Stimulated activated memory B cell treated with anti-CD40 and anti-IgM and Interleukin-4, amounts not matched to agents 10 μg/mL and 1 μg/mL and 100 μg/mL, for 72 hours (primary cell): Measurements from ENCODE around the gene FAH.

Source experiments
- ATAC-seq: fragments of 150-1000 bp; cut with Tn5 transposase; 2 replicates; pipeline ENCODE4 v1.10.0; 2021
- H3K27ac Mint-ChIP-seq: one replicate; pipeline ENCODE4 v1.8.0; 2022; ENCODE audit warnings: mild to moderate bottlenecking, mixed read lengths
- H3K27me3 Mint-ChIP-seq: one replicate; pipeline ENCODE4 v1.8.0; 2022; ENCODE audit warnings: mixed read lengths
- H3K36me3 Mint-ChIP-seq: one replicate; pipeline ENCODE4 v1.8.0; 2022; ENCODE audit warnings: mixed read lengths
- H3K4me1 Mint-ChIP-seq: one replicate; pipeline ENCODE4 v1.8.0; 2022; ENCODE audit warnings: mixed read lengths
- H3K4me3 Mint-ChIP-seq: one replicate; pipeline ENCODE4 v1.8.0; 2022; ENCODE audit warnings: mild to moderate bottlenecking, moderate library complexity, mixed read lengths
- H3K9me3 Mint-ChIP-seq: one replicate; pipeline ENCODE4 v1.8.0; 2022; ENCODE audit warnings: mixed read lengths

The FAH gene

GRCh38 chr15:80159301-80159700 is 6.5 kb downstream of the FAH start:
- Mint-ChIP-seq H3K36me3 (peaks cover 40% of the 10 kb centered on the region), H3K27ac (peak overlapping the region; percentile 82), H3K9me3 (peaks cover 2% of the 10 kb centered on the region), H3K4me1 (peaks cover 38% of the 10 kb centered on the region), H3K4me3 (no peak overlapping the region), H3K27me3 (no peaks in the 10 kb centered on the region)
- ATAC-seq: no peak

GRCh38 chr15:80159811-80160569 is 7.2 kb downstream of the FAH start:
- Mint-ChIP-seq H3K27ac (peak overlapping the region; percentile 82), H3K36me3 (peaks cover 43% of the 10 kb centered on the region), H3K4me1 (peaks cover 38% of the 10 kb centered on the region), H3K4me3 (no peak overlapping the region), H3K27me3 (no peaks in the 10 kb centered on the region), H3K9me3 (peaks cover 2% of the 10 kb centered on the region)
- peak; percentile 84 for ATAC-seq

- H3K27ac Mint-ChIP-seq: peak overlapping the region; percentile 82
- ATAC-seq: peak; percentile 80
- H3K27me3 Mint-ChIP-seq: no peaks in the 10 kb centered on the region
- peaks cover 2% of the 10 kb centered on the region for H3K9me3 Mint-ChIP-seq
- H3K4me3 Mint-ChIP-seq: no peak overlapping the region
- H3K4me1 Mint-ChIP-seq: peaks cover 32% of the 10 kb centered on the region
- peaks cover 43% of the 10 kb centered on the region for H3K36me3 Mint-ChIP-seq
Observed at GRCh38 chr15:80160570-80161156, 7.9 kb downstream of the FAH start.

- Mint-ChIP-seq H3K4me1 (peaks cover 29% of the 10 kb centered on the region), H3K27ac (peak overlapping the region; percentile 82)
Observed at GRCh38 chr15:80161468-80162016, 8.7 kb downstream of the FAH start.

GRCh38 chr15:80162059-80162554 is 9.3 kb downstream of the FAH start:
- Mint-ChIP-seq H3K27ac (no peak overlapping the region), H3K27me3 (no peaks in the 10 kb centered on the region), H3K9me3 (peaks cover 2% of the 10 kb centered on the region), H3K4me1 (peaks cover 29% of the 10 kb centered on the region), H3K36me3 (peaks cover 43% of the 10 kb centered on the region), H3K4me3 (no peak overlapping the region)
- no peak for ATAC-seq

More at GRCh38 chr15:80161468-80162016, 8.7 kb downstream of the FAH start:
- Mint-ChIP-seq H3K27me3 (no peaks in the 10 kb centered on the region), H3K9me3 (peaks cover 2% of the 10 kb centered on the region), H3K36me3 (peaks cover 43% of the 10 kb centered on the region), H3K4me3 (no peak overlapping the region)
- ATAC-seq: no peak

- ATAC-seq: no peak
- H3K36me3 Mint-ChIP-seq: peaks cover 45% of the 10 kb centered on the region
- no peak overlapping the region for H3K27ac Mint-ChIP-seq
- no peaks in the 10 kb centered on the region for H3K27me3 Mint-ChIP-seq
- H3K4me1 Mint-ChIP-seq: peaks cover 29% of the 10 kb centered on the region
- no peak overlapping the region for H3K4me3 Mint-ChIP-seq
- peaks cover 2% of the 10 kb centered on the region for H3K9me3 Mint-ChIP-seq
Observed at GRCh38 chr15:80163217-80163616, 10.4 kb downstream of the FAH start.

GRCh38 chr15:80163897-80164296 is 11.1 kb downstream of the FAH start:
- Mint-ChIP-seq H3K36me3 (peaks cover 50% of the 10 kb centered on the region), H3K27ac (no peak overlapping the region), H3K4me3 (no peak overlapping the region), H3K27me3 (no peaks in the 10 kb centered on the region), H3K9me3 (peaks cover 2% of the 10 kb centered on the region), H3K4me1 (peaks cover 29% of the 10 kb centered on the region)
- no peak for ATAC-seq

GRCh38 chr15:80167936-80168335 is 15.1 kb downstream of the FAH start:
- peaks cover 2% of the 10 kb centered on the region for H3K9me3 Mint-ChIP-seq
- H3K27me3 Mint-ChIP-seq: no peaks in the 10 kb centered on the region
- H3K27ac Mint-ChIP-seq: no peak overlapping the region
- H3K4me3 Mint-ChIP-seq: no peak overlapping the region
- H3K4me1 Mint-ChIP-seq: no peaks in the 10 kb centered on the region
- ATAC-seq: no peak
- H3K36me3 Mint-ChIP-seq: peaks cover 27% of the 10 kb centered on the region

- H3K9me3 Mint-ChIP-seq: peaks cover 2% of the 10 kb centered on the region
- no peak overlapping the region for H3K4me3 Mint-ChIP-seq
- H3K27me3 Mint-ChIP-seq: no peaks in the 10 kb centered on the region
- H3K4me1 Mint-ChIP-seq: no peaks in the 10 kb centered on the region
- peaks cover 22% of the 10 kb centered on the region for H3K36me3 Mint-ChIP-seq
- H3K27ac Mint-ChIP-seq: no peak overlapping the region
- no peak for ATAC-seq
Observed at GRCh38 chr15:80168421-80168820, 15.6 kb downstream of the FAH start.

GRCh38 chr15:80169768-80170357 is 17.1 kb downstream of the FAH start:
- Mint-ChIP-seq H3K27ac (no peak overlapping the region), H3K27me3 (no peaks in the 10 kb centered on the region), H3K36me3 (peaks cover 24% of the 10 kb centered on the region), H3K4me1 (no peaks in the 10 kb centered on the region), H3K9me3 (no peaks in the 10 kb centered on the region), H3K4me3 (no peak overlapping the region)
- ATAC-seq: no peak

GRCh38 chr15:80170596-80170995 is 17.8 kb downstream of the FAH start:
- Mint-ChIP-seq H3K4me1 (no peaks in the 10 kb centered on the region), H3K4me3 (no peak overlapping the region), H3K27me3 (no peaks in the 10 kb centered on the region), H3K36me3 (peaks cover 28% of the 10 kb centered on the region), H3K9me3 (no peaks in the 10 kb centered on the region), H3K27ac (no peak overlapping the region)
- no peak for ATAC-seq

- H3K36me3 Mint-ChIP-seq: peaks cover 38% of the 10 kb centered on the region
- no peaks in the 10 kb centered on the region for H3K27me3 Mint-ChIP-seq
- no peaks in the 10 kb centered on the region for H3K9me3 Mint-ChIP-seq
- no peaks in the 10 kb centered on the region for H3K4me1 Mint-ChIP-seq
- ATAC-seq: no peak
- no peak overlapping the region for H3K27ac Mint-ChIP-seq
- no peak overlapping the region for H3K4me3 Mint-ChIP-seq
Observed at GRCh38 chr15:80171787-80172186, 19.0 kb downstream of the FAH start.

GRCh38 chr15:80172401-80172800 is 19.6 kb downstream of the FAH start:
- H3K27ac Mint-ChIP-seq: no peak overlapping the region
- H3K4me3 Mint-ChIP-seq: no peak overlapping the region
- peaks cover 42% of the 10 kb centered on the region for H3K36me3 Mint-ChIP-seq
- no peaks in the 10 kb centered on the region for H3K4me1 Mint-ChIP-seq
- no peak for ATAC-seq
- no peaks in the 10 kb centered on the region for H3K27me3 Mint-ChIP-seq
- H3K9me3 Mint-ChIP-seq: no peaks in the 10 kb centered on the region

- Mint-ChIP-seq H3K4me1 (no peaks in the 10 kb centered on the region), H3K27me3 (no peaks in the 10 kb centered on the region), H3K27ac (no peak overlapping the region), H3K36me3 (peaks cover 42% of the 10 kb centered on the region), H3K9me3 (no peaks in the 10 kb centered on the region), H3K4me3 (no peak overlapping the region)
- peak; percentile 76 for ATAC-seq
Observed at GRCh38 chr15:80173022-80173759, 20.4 kb downstream of the FAH start.
